Gastroesophageal sphincter (tissue), 3 donors: Measurements from ENCODE around the gene CHRM5.

ENCODE experiments used
- POLR2AphosphoS5 ChIP-seq: sonication (generic); formaldehyde crosslinking; IDR thresholded peaks from one replicate; pipeline ENCODE4 v1.6.1; 2017; ENCODE audit warnings: antibody characterized with exemption
- TF ChIP-seq, protein P1 (sequence below), 4 experiments: fragments of 200-600 bp in 2 of 4; fragments of 450-650 bp in 2 of 4; sonication (generic) in 1 of 4; IDR thresholded peaks; one replicate each; pipeline ENCODE4 v1.5.1; 2017 to 2019; ENCODE audit warnings: antibody characterized with exemption in 4 of 4, mild to moderate bottlenecking in 2 of 4, moderate library complexity in 2 of 4

- no peak for TF ChIP-seq POLR2AphosphoS5
- TF ChIP-seq, protein P1, sequence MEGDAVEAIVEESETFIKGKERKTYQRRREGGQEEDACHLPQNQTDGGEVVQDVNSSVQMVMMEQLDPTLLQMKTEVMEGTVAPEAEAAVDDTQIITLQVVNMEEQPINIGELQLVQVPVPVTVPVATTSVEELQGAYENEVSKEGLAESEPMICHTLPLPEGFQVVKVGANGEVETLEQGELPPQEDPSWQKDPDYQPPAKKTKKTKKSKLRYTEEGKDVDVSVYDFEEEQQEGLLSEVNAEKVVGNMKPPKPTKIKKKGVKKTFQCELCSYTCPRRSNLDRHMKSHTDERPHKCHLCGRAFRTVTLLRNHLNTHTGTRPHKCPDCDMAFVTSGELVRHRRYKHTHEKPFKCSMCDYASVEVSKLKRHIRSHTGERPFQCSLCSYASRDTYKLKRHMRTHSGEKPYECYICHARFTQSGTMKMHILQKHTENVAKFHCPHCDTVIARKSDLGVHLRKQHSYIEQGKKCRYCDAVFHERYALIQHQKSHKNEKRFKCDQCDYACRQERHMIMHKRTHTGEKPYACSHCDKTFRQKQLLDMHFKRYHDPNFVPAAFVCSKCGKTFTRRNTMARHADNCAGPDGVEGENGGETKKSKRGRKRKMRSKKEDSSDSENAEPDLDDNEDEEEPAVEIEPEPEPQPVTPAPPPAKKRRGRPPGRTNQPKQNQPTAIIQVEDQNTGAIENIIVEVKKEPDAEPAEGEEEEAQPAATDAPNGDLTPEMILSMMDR (IDR thresholded peaks at IDR 0.05), result no peak
These were observed at the start of gene CHRM5 for GRCh38 chr15:33968224-33968623.
